Activated CD4-positive, alpha-beta memory T cell treated with anti-CD3 and anti-CD28 coated beads for 36 hours (primary cell): ENCODE results near the gene CDKN2B-AS1. TPM values are rescaled to one million over a fixed set of nuclear protein-coding genes. Genes with fewer than 3 reads are reported as not detected.

Source experiments
- CTCF ChIA-PET: fragments of 350-600 bp; sonication (Branson Sonifier 250); formaldehyde crosslinking; loops from one replicate; lab custom pipeline; 2021; ENCODE audit warnings: antibody characterized with exemption, inconsistent platforms; lab: Charles Lee
- POLR2A ChIA-PET: fragments of 350-600 bp; sonication (Branson Sonifier 250); formaldehyde crosslinking; loops from one replicate; lab custom pipeline; 2021; ENCODE audit warnings: antibody characterized with exemption; lab: Charles Lee
- DNase-seq: peaks from one replicate; pipeline ENCODE4 v3.0.0-alpha.2; 2020
- H3K27ac Mint-ChIP-seq: one replicate; pipeline ENCODE4 v1.8.0; 2021; ENCODE audit warnings: mixed read lengths
- H3K27me3 Mint-ChIP-seq: one replicate; pipeline ENCODE4 v1.8.0; 2021; ENCODE audit warnings: mixed read lengths
- H3K36me3 Mint-ChIP-seq: one replicate; pipeline ENCODE4 v1.8.0; 2021; ENCODE audit warnings: mixed read lengths
- H3K4me1 Mint-ChIP-seq: one replicate; pipeline ENCODE4 v1.8.0; 2021; ENCODE audit warnings: low read depth, mixed read lengths
- H3K4me3 Mint-ChIP-seq: one replicate; pipeline ENCODE4 v1.8.0; 2021; ENCODE audit warnings: mild to moderate bottlenecking, mixed read lengths
- H3K9me3 Mint-ChIP-seq: one replicate; pipeline ENCODE4 v1.8.0; 2021; ENCODE audit warnings: mixed read lengths
- intact Hi-C: fragments of 100-400 bp; cut with micrococcal nuclease; formaldehyde crosslinking; loops from one replicate; pipeline ENCODE4 v1.15.1; 2023
- total RNA-seq, 2 experiments: library from RNA; stranded (reverse); gene quantifications; one replicate each; pipeline ENCODE4 v1.2.3, GENCODE V29; 2021

CDKN2B-AS1 gene
- total RNA-seq, 2 experiments from 2014 or later, result 0.59 to 0.87 TPM

DNA sequence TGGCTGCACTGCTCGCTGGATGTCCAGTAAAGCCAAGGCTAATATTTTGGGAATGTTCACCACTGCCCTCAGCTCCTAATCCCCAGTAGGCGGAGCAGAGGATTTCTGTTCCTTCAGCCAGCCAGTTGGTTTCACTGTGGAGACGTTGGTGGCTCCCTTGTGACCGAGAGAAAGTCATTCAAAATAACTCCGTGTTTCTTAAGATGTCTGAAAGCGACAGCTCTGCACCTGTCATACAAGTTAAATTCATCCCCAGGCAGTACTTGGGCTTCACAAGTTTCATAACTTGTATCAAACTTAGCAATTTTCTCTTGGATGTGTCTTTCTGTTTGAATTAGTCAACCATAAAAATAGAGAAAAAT, 14.9 kb downstream of the CDKN2B-AS1 start:
- intact Hi-C loops, result loop anchor here (1.0 to 5.0 kb wide), 3 partner anchors 73 to 233 kb away; no protein-coding TSS in a partner anchor
- no peak overlapping the region for H3K27ac Mint-ChIP-seq
- no peaks in the 10 kb centered on the region for H3K36me3 Mint-ChIP-seq
- CTCF ChIA-PET, result interaction anchor here (0.6 to 6.0 kb wide), 36 partner anchors 14 to 757 kb away, joined by 3 to 118 read pairs (median 8); partner anchors contain the start of genes CDKN2A, CDKN2B-AS1 and MTAP
- H3K9me3 Mint-ChIP-seq, result no peaks in the 10 kb centered on the region
- POLR2A ChIA-PET, result interaction anchor here (0.7 to 1.1 kb wide), 2 partner anchors 28 to 196 kb away, joined by 3 to 4 read pairs; no protein-coding TSS in a partner anchor
- peaks cover 24% of the 10 kb centered on the region for H3K4me1 Mint-ChIP-seq
- H3K4me3 Mint-ChIP-seq, result peak overlapping the region; percentile 81
- no peak for DNase-seq
- peaks cover 50% of the 10 kb centered on the region for H3K27me3 Mint-ChIP-seq

DNA sequence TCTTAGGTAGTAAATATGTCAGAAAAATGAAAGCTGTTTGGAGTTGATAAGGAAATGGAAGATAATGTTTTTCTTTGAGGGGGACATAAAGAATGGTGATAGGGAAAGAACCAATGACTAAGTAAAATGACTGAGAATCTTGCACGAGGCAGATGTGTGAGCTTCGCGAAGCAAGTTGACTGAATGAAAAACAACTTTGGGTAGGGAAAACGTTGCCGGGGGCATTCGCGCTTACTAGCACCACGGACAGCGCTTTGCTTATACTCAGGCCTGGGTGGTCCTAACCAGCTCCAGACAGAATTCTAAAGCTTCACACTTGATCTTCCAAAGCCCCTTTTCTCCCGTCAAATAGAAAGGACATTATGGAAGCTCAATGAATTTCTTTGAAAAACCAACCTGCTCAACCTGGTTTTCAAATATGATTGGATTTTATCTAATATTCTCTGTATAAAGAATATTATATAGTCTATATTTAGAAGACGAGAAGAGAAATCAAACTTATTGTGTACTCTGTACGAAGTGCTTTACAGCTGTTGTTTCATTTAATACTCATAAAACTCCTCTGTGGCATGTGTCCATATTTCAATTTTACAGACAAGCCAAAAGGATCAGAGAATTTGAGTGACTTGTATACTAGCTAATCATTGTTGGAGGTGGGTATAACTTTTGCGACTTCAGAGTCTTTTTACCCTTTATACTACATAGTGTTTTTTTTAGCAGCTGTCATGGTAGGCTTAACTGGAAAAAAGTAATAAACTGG, 16.5 kb downstream of the CDKN2B-AS1 start:
- Mint-ChIP-seq H3K4me1 (peaks cover 14% of the 10 kb centered on the region), H3K9me3 (no peaks in the 10 kb centered on the region), H3K36me3 (no peaks in the 10 kb centered on the region), H3K4me3 (no peak overlapping the region), H3K27me3 (peaks cover 34% of the 10 kb centered on the region), H3K27ac (no peak overlapping the region)
- CTCF ChIA-PET, result interaction anchor here (0.7 to 6.0 kb wide), 9 partner anchors 12 to 227 kb away, joined by 3 to 118 read pairs (median 12); partner anchors contain the start of genes CDKN2A and CDKN2B-AS1
- intact Hi-C loops, result no loop called here
- POLR2A ChIA-PET, result no interaction called here
- DNase-seq, result peak; percentile 33

DNA sequence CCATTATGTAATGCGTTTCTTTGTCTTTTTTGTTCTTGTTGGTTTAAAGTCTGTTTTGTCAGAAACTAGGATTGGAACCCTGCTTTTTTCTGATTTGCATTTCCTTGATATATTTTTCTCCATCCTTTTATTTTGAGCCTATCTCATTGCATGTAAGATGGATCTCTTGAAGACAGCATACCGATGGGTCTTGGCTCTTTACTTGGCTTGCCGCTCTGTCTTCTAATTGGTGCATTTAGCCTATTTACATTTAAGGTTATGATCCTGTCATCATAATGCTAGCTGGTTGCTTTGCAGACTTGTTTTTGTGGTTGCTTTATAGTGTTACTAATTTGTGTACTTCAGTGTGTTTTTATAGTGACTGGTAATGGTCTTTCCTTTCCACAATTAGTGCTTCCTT, 27.8 kb downstream of the CDKN2B-AS1 start:
- Mint-ChIP-seq H3K36me3 (peaks cover 3% of the 10 kb centered on the region), H3K27ac (no peak overlapping the region), H3K9me3 (peaks cover 11% of the 10 kb centered on the region), H3K4me3 (no peak overlapping the region), H3K4me1 (no peaks in the 10 kb centered on the region), H3K27me3 (peaks cover 23% of the 10 kb centered on the region)
- intact Hi-C loops, result no loop called here
- ChIA-PET CTCF (interaction anchor here (1.2 to 1.8 kb wide), 3 partner anchors 14 to 222 kb away, joined by 3 to 7 read pairs (median 6); partner anchors contain the start of gene CDKN2B), POLR2A (no interaction called here)
- DNase-seq, result no peak

DNA sequence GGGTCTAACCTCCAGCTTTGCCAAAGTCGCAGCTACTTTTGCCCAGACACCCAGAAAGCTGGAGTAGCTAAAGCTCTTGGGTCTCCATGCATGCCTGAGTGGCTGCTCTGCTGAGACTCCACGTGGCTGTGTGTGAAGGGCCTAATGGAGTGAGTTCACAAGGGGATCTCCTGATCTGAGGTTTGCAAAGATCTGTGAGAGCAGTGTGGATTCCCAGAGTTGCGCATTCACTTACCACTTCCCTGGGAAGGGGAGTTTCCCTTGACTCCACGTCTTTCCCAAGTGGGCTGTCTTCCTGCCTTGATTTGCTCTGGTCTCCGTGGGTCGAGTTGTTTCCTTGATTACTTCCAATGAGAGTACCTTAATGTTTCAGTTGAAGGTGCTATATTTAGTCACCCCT, 32.1 kb downstream of the CDKN2B-AS1 start:
- POLR2A ChIA-PET, result no interaction called here
- no peaks in the 10 kb centered on the region for H3K36me3 Mint-ChIP-seq
- H3K9me3 Mint-ChIP-seq, result no peaks in the 10 kb centered on the region
- no peak overlapping the region for H3K4me3 Mint-ChIP-seq
- intact Hi-C loops, result no loop called here
- DNase-seq, result no peak
- no peak overlapping the region for H3K27ac Mint-ChIP-seq
- H3K27me3 Mint-ChIP-seq, result peaks cover 22% of the 10 kb centered on the region
- H3K4me1 Mint-ChIP-seq, result no peaks in the 10 kb centered on the region
- CTCF ChIA-PET, result interaction anchor here (0.8 to 1.6 kb wide), 2 partner anchors 12 to 18 kb away, joined by 3 to 4 read pairs; partner anchors contain the start of gene CDKN2B

DNA sequence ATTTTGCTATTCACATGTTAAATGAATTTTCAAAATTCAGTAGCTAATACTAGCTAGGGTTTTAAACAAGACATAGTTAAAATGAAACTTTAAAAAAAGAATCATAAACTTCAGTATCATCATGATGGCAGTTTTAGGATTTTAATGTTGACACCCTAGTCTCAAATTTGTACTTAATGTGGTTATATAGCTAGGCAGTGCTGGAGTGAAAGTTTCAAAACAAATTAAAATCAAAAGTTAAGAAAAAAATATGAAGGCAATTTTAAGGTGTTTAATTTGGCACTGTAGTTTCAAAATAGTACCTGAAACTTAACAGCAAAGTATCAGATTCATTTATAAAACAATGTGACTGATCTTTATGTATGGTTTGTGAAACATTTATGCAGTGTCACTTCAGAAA, 33.8 kb downstream of the CDKN2B-AS1 start:
- Mint-ChIP-seq H3K9me3 (no peaks in the 10 kb centered on the region), H3K4me1 (no peaks in the 10 kb centered on the region), H3K27ac (no peak overlapping the region), H3K27me3 (peaks cover 14% of the 10 kb centered on the region), H3K4me3 (no peak overlapping the region), H3K36me3 (no peaks in the 10 kb centered on the region)
- ChIA-PET CTCF (interaction anchor here (1.4 to 2.1 kb wide), 2 partner anchors 20 to 216 kb away, joined by 3 to 6 read pairs; no protein-coding TSS in a partner anchor), POLR2A (no interaction called here)
- no peak for DNase-seq
- intact Hi-C loops, result no loop called here

DNA sequence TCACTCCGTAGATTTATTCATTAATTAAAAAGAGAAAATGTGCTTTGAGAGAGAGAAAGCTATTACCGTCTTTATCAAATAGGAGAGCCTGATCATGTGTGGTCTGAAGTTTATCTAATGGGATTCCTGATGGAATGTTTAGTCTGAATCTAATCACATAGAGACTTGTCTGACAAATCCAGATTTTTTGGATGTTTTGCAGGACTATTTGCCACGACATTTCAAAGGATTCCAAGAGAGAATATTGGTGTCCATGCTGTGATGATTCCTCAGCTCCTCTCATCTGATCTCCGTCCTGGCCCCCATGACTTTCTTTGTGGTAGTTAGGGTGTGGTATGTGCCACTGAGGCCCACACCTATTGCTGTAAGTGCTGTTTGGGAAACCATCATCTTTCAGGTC, 34.6 kb downstream of the CDKN2B-AS1 start:
- CTCF ChIA-PET, result interaction anchor here (0.9 to 2.1 kb wide), 4 partner anchors 21 to 216 kb away, joined by 3 to 6 read pairs (median 3); no protein-coding TSS in a partner anchor
- peaks cover 13% of the 10 kb centered on the region for H3K27me3 Mint-ChIP-seq
- POLR2A ChIA-PET, result no interaction called here
- H3K27ac Mint-ChIP-seq, result no peak overlapping the region
- intact Hi-C loops, result no loop called here
- no peaks in the 10 kb centered on the region for H3K4me1 Mint-ChIP-seq
- H3K4me3 Mint-ChIP-seq, result no peak overlapping the region
- H3K36me3 Mint-ChIP-seq, result no peaks in the 10 kb centered on the region
- H3K9me3 Mint-ChIP-seq, result no peaks in the 10 kb centered on the region
- DNase-seq, result no peak

DNA sequence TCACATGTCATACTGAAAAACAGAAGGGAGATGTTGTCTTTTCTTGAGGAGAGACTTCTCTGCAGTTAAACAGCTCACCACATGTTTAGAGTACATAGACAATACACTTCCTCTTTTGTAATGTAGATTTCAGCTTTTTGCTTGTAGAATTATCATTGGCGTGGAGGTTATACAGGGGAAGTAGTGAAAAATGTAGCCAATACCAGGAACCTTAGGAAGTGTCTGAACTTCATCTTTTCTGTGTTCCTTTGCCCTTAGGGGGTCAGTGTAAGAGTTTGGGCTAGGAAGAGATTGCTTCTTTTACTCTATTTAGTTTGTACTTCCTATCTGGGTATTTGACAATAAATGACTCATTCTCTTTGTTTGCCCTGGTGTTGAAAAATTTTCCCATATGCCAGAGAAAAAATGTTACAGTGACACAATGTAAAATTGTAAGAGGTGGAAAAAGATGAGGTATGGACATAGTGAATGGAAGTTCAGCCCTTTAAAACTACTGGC, 35.6 kb downstream of the CDKN2B-AS1 start:
- Mint-ChIP-seq H3K4me1 (no peaks in the 10 kb centered on the region), H3K9me3 (no peaks in the 10 kb centered on the region), H3K27ac (no peak overlapping the region), H3K4me3 (no peak overlapping the region), H3K27me3 (peaks cover 9% of the 10 kb centered on the region), H3K36me3 (no peaks in the 10 kb centered on the region)
- no peak for DNase-seq
- intact Hi-C loops, result loop anchor here (5.0 kb wide), 1 partner anchor 212 kb away; no protein-coding TSS in a partner anchor
- POLR2A ChIA-PET, result no interaction called here
- CTCF ChIA-PET, result interaction anchor here (0.6 to 0.9 kb wide), 3 partner anchors 21 to 217 kb away, joined by 3 read pairs; partner anchors contain the start of gene CDKN2B

DNA sequence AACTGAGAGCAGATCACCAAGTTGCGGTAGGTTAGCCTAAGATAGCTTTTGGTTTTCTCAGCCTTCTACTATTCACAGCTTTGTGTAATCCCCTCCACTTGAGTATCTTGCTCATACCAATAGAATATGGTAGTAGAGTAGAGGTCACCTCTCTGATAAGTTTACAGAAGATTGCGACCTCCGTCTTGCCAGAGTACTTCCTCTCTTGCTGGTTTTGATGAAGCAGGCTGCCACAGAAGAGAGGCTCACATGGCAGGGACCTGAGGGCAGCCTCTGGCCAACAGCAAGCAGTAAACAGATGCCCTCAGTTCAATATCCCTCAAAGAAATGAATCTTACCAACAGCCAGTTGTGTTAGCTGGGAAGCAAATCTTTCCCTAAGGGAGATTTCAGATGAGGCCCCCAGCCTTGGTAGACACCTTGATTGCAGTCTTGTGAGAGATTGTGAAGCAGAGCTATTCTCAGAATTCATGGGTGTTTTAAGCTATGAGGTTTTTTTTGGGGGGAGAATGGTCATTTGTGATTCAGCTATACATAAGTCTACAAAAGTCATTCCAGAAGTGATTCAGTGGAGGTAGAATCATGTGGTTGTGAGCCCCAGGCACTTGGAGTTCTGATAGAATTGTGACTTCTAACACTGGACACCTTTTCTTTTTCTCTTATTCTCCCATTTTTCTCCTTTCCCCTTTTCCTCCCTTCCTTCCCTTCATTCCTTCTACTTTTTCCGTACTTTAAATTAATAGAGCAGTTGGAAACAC, 37.2 kb downstream of the CDKN2B-AS1 start:
- intact Hi-C loops, result loop anchor here (5.0 kb wide), 1 partner anchor 210 kb away; no protein-coding TSS in a partner anchor
- Mint-ChIP-seq H3K36me3 (no peaks in the 10 kb centered on the region), H3K27ac (no peak overlapping the region)

DNA sequence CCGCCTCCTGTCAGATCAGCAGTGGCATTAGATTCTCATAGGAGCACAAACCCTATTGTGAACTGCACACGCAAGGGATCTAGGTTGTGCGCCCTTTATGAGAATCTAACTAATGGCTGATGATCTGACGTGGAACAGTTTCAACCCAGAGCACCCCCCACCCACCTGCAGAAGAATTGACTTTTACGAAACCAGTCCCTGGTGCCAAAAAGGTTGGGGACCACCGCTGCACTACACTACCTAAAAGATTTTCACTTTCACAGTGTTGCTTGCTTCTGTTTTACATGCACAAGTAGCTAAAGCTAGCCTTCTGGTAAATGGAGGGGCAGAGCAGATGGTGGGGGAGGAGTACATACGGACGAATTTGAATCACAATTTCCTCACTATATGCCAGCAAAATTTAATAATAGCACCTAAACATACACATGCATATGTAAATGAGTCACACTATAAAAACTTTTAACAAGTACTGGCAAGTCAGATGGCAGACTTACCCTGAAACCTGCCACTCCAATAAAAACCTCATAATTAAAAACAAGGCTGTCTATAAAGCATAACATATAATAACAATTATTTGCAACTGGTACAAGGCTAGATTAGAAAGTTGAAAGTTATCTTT, 38.5 kb downstream of the CDKN2B-AS1 start:
- Mint-ChIP-seq H3K4me3 (no peak overlapping the region), H3K9me3 (no peaks in the 10 kb centered on the region), H3K27me3 (peaks cover 5% of the 10 kb centered on the region), H3K4me1 (peaks cover 4% of the 10 kb centered on the region), H3K36me3 (no peaks in the 10 kb centered on the region), H3K27ac (no peak overlapping the region)
- ChIA-PET CTCF (interaction anchor here (1.0 kb wide), 1 partner anchor 86 kb away, joined by 5 read pairs; no protein-coding TSS in a partner anchor), POLR2A (no interaction called here)
- intact Hi-C loops, result loop anchor here (5.0 kb wide), 1 partner anchor 209 kb away; no protein-coding TSS in a partner anchor
- DNase-seq, result no peak

More for the DNA sequence above, 37.2 kb downstream of the CDKN2B-AS1 start:
- POLR2A ChIA-PET, result no interaction called here
- H3K4me3 Mint-ChIP-seq, result no peak overlapping the region
- no peak for DNase-seq
- CTCF ChIA-PET, result interaction anchor here (0.7 to 1.3 kb wide), 4 partner anchors 23 to 218 kb away, joined by 3 to 6 read pairs (median 4); partner anchors contain the start of gene CDKN2B
- peaks cover 5% of the 10 kb centered on the region for H3K27me3 Mint-ChIP-seq
- H3K4me1 Mint-ChIP-seq, result peaks cover 4% of the 10 kb centered on the region
- no peaks in the 10 kb centered on the region for H3K9me3 Mint-ChIP-seq

DNA sequence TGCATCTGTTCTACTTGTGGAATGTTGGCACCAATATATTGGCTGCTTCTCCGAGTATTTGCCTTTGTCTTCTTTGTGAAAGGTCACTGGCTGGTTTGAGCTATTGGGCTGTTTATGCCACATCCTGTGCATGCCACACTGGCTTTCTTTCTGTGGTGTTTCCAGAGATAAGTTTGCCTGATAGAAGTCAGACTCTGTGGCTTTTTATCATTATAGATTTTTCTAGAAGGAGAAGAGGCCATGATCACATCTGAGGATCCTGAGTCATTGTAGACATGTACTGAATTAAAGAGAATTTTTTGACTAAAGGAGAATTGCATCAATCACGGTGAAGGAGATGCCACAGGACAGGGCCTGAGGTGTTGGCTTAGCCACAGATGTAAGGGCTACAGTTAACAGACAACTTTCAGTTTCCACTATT, 41.0 kb downstream of the CDKN2B-AS1 start:
- no peaks in the 10 kb centered on the region for H3K36me3 Mint-ChIP-seq
- no peak overlapping the region for H3K27ac Mint-ChIP-seq
- H3K9me3 Mint-ChIP-seq, result no peaks in the 10 kb centered on the region
- no peak overlapping the region for H3K4me3 Mint-ChIP-seq
- ChIA-PET POLR2A (no interaction called here), CTCF (interaction anchor here (0.6 to 11.0 kb wide), 4 partner anchors 8 to 224 kb away, joined by 3 to 115 read pairs (median 36); partner anchors contain the start of gene CDKN2B)
- peaks cover 2% of the 10 kb centered on the region for H3K27me3 Mint-ChIP-seq
- no peak for DNase-seq
- intact Hi-C loops, result loop anchor here (5.0 kb wide), 3 partner anchors 38 to 323 kb away; no protein-coding TSS in a partner anchor
- peaks cover 7% of the 10 kb centered on the region for H3K4me1 Mint-ChIP-seq
